Measurements from ENCODE around the gene WWC2. TPM values are rescaled to one million over a fixed set of nuclear protein-coding genes. Genes with fewer than 3 reads are reported as not detected.

WWC2 gene
- total RNA-seq, 1 experiment from 2014 or later: 16.0 TPM

DNA sequence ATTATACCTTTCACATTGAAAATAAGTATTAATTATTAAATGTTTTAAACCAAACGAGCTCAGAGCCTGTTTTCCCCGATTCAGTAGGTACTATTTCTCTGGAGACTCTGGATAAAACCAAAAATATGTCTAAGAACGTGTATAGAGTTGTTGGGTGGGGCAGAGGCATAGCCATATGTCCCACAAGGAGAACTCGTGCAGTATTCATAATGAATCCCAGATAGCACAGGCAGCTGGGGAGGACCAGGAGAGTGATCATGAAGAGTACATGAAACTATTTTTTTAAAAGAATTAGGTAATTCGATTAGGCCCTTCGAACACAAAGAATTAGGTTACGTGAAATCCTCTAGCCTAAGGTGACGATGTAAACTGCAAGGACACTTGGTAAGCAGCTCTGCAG, 145.0 kb downstream of the WWC2 start:
- Histone ChIP-seq H3K36me3 (peaks cover 4% of the 10 kb centered on the region), H3K4me3 (no peak overlapping the region), H3K27me3 (no peaks in the 10 kb centered on the region), H3K9me3 (no peaks in the 10 kb centered on the region)
- DNase-seq: no peak

DNA sequence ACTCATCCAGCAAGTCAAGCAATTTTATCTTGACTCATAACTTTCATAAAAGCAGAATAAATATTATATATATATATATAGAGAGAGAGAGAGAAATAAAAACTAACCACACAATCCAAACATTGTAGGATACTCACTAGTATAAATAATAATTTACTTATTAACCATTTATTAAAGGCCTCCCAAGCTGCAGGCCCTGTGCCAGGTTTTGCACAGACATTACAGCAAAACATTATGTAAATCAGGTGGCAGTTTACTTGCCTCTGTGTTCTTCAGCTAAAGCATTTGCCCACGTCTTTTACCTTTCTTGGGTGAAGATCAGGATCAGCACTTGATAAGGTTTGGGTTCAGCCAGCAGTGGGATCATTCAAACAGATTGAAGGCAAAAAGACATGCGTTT, 145.4 kb downstream of the WWC2 start:
- H3K4me3 ChIP-seq: no peak overlapping the region
- DNase-seq: no peak
- H3K27me3 ChIP-seq: no peaks in the 10 kb centered on the region
- H3K9me3 ChIP-seq: no peaks in the 10 kb centered on the region
- H3K36me3 ChIP-seq: peaks cover 4% of the 10 kb centered on the region

DNA sequence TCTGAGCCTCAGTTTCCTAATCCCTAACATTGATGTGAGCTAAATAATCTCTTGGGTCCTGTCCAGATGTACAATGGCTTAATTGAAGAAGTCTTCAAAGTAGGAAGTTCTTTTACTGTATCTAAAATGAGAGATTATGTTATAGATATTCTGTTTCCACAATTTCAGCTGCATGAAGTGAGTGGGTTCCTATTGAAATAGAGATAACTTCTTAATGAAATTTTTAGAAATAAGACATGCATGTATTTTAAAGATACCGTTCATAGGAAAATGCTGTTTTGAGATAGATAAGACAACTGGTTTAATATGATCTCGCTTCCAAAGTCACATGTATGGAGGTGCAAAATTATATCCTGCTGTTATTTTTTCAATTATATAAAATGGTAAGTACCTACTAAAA, 149.1 kb downstream of the WWC2 start:
- Histone ChIP-seq H3K9me3 (no peaks in the 10 kb centered on the region), H3K27me3 (no peaks in the 10 kb centered on the region), H3K4me3 (no peak overlapping the region), H3K36me3 (peaks cover 4% of the 10 kb centered on the region)
- DNase-seq: no peak

DNA sequence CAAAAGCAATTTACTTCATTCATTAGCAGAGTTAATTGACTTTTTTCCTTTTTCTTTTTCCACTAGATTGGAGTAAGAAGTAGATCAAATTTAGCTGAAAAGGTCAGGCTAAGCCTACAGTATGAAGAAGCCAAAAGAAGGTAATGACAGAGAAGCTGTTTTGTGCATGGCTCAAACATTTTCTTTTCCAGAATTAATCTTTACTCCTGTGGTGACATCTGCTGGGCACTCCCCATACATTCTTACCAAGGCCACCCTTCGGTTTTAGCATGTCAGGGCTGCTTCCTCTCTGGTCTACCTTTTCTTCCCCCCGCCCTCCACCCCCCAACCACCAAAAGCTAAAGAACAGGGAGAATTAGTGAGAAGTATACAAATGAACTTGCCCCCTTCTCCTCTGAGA, 150.8 kb downstream of the WWC2 start:
- no peaks in the 10 kb centered on the region for H3K9me3 ChIP-seq
- DNase-seq: no peak
- H3K4me3 ChIP-seq: no peak overlapping the region
- peaks cover 4% of the 10 kb centered on the region for H3K36me3 ChIP-seq
- no peaks in the 10 kb centered on the region for H3K27me3 ChIP-seq

DNA sequence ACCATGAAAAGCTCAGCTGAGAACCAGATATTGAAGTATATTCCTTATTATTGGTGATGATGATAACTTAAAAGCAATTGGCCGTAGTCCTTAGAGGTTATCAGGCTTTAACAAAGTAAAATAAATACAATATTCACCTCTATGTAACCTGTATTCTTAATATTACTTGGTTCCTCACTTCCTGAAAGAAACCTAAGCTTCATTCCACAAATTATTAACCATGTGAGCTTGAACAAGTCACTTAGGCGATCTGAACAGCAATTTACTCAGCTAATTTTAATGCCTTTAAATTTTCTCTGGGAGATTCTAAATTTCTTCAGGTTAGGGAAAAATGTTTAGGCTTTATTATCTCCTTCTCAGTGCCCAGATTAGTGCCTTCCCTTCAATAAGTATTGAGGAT, 151.8 kb downstream of the WWC2 start:
- Histone ChIP-seq H3K9me3 (no peaks in the 10 kb centered on the region), H3K27me3 (no peaks in the 10 kb centered on the region), H3K36me3 (peaks cover 4% of the 10 kb centered on the region), H3K4me3 (no peak overlapping the region)
- DNase-seq: no peak

DNA sequence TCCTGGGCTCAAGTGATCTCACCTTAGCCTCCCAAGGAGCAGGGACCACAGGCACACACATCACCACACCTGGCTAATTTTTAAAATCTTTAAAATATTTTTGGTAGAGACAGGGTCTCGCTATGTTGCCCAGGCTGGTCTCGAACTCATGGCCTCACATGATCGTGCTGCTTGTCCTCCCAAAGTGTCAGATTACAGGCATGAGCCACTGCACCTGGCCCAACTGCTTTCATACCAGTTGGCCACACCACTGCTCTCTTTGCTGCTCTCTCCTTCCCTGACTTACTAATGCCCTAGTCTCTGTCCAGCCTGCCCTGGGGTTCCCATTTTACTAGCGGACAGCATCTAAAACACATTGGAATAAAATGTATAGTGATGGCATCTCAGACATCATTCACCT, 153.9 kb downstream of the WWC2 start:
- H3K36me3 ChIP-seq: peaks cover 3% of the 10 kb centered on the region; the same call in 1 of the 2 replicates

DNA sequence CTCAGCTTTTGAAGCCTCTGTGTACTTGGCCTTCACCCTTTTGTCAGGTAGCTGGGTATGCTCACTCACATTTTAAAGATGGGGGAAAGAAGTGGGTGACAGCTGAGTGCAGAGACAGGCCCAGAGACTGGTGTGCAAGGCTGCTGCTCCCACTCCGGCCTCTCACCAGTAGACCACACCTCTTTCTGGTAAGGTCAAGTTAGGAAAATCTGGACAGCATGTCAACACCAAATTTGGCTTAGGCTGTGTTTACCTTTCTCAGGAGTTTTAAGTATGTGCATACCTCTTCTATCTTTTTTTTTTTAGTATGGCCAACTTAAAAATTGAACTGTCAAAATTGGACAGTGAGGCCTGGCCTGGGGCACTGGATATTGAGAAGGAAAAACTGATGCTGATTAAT, 154.4 kb downstream of the WWC2 start:
- Histone ChIP-seq H3K9me3 (no peaks in the 10 kb centered on the region), H3K27me3 (no peaks in the 10 kb centered on the region), H3K4me3 (no peak overlapping the region), H3K36me3 (peaks cover 3% of the 10 kb centered on the region; the same call in 1 of the 2 replicates)
- no peak for DNase-seq

More for the DNA sequence above, 153.9 kb downstream of the WWC2 start:
- Histone ChIP-seq H3K27me3 (no peaks in the 10 kb centered on the region), H3K9me3 (no peaks in the 10 kb centered on the region), H3K4me3 (no peak overlapping the region)
- DNase-seq: no peak

DNA sequence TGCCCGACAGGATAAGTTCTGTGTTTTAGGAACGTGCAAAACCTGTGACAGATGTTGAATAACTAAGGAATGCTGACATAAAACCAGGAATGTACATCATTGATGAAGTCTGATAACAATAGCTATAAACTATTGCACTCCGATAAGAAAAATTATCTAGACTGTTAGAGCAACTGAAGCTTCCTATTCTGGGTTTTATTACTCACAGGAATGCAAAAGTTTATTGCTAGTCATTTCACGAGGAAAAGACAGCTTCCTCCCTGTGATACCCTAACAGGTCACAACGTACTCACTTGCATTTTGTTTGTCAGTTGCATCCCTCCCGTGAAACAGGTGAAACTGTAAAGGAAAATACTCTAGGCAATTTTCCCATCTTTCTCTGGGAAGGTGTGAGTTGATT, 155.1 kb downstream of the WWC2 start:
- Histone ChIP-seq H3K36me3 (peaks cover 3% of the 10 kb centered on the region; the same call in 1 of the 2 replicates), H3K4me3 (no peak overlapping the region), H3K27me3 (no peaks in the 10 kb centered on the region), H3K9me3 (no peaks in the 10 kb centered on the region)
- no peak for DNase-seq

DNA sequence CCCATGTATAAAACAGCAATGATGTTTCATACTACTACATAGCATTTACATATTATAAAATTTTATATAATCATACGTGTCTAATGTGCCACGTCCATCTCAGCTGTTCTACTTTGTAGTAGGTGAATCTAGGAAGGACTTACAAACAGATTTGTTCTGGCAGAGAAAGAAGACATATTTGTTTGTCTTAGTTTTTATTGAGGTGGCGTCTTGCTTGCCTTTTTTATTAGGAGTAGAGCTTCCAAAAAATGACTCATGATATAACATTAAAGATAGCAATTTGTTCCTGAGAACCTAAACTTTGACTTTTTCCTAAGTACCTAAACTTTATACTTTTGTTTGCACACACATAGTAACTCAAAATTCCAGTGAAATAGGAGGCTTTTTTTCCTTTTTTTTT, 156.4 kb downstream of the WWC2 start:
- H3K4me3 ChIP-seq: no peak overlapping the region
- H3K36me3 ChIP-seq: 0 out of 2 replicates have a peak, but pooled peaks cover 9% of the 10 kb centered on the region
- DNase-seq: no peak
- no peaks in the 10 kb centered on the region for H3K9me3 ChIP-seq
- H3K27me3 ChIP-seq: no peaks in the 10 kb centered on the region

DNA sequence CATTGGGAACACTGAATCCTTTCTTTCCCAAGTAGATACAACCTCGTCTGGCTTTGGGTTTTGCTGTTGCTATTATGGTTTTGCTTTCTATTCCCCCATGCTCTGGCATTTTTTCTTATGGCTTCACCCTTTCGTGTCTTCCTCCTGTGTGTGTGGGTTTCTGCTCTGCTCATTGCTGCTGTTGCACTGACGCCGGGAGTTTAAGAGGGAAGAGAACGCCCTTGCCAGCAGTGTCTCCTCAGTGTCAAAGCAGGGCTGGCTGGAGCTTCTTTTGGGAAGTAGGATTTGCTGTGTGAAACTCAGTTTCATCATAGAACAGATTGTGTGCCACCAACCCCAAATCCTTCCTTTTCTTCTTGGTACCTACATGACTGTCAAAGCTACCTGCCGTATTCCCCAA, 157.3 kb downstream of the WWC2 start:
- H3K27me3 ChIP-seq: no peaks in the 10 kb centered on the region
- H3K9me3 ChIP-seq: no peaks in the 10 kb centered on the region
- DNase-seq: no peak
- H3K36me3 ChIP-seq: peaks cover 14% of the 10 kb centered on the region; the same call in 1 of the 2 replicates
- no peak overlapping the region for H3K4me3 ChIP-seq

DNA sequence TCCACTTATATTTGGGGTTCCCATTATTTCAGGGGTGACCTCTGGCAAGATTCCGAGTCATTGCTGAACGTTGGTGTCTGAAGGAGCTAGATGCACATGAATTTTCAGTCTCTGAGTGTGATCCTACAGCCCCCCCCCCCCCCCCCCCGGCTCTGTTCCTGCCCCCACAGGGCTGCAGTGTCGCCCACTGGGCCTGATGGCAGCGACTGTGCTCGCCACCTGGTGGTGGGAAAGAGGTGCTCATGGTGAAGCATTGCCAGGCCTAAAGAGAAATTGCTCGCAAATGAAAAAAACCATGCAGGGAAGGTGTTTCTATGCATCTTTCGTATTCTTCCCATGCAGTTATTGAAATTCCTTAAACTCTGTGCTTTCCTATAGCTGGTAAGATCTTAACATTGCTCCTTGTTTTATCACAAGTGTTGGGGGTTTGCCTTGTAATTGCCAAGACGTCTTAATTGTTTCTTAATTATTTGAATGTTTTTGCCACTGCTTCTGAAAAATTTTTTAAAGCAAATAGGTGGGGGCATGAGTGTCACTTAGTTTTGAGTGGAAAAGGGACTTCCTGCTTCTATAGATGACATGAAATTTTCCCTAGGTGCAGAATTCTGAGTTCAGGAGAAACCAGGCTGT, 157.8 kb downstream of the WWC2 start:
- DNase-seq: peak; percentile 46
- H3K9me3 ChIP-seq: no peaks in the 10 kb centered on the region
- peaks cover 14% of the 10 kb centered on the region; the same call in 1 of the 2 replicates for H3K36me3 ChIP-seq
- H3K4me3 ChIP-seq: no peak overlapping the region
- no peaks in the 10 kb centered on the region for H3K27me3 ChIP-seq

DNA sequence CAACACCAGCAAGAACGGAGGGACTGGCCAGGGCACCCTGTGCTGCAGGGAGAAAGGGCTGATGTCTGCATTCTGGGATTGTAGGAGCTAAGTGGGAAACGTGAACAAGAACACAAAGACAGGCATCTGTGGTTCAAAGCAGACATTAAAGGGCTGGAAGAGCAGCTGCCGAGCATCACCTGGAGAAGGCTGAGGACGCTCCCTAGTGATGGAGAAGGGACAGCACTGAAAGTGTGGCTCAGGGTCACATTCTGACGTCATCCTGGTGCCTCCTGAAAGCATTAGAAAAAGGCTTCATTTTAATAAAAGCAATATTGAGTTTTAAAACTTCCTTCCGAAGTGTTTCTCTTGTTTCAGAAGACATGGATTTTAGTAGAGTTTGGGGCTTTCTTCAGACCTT, 158.8 kb downstream of the WWC2 start:
- peaks cover 20% of the 10 kb centered on the region for H3K36me3 ChIP-seq
- no peak for DNase-seq

DNA sequence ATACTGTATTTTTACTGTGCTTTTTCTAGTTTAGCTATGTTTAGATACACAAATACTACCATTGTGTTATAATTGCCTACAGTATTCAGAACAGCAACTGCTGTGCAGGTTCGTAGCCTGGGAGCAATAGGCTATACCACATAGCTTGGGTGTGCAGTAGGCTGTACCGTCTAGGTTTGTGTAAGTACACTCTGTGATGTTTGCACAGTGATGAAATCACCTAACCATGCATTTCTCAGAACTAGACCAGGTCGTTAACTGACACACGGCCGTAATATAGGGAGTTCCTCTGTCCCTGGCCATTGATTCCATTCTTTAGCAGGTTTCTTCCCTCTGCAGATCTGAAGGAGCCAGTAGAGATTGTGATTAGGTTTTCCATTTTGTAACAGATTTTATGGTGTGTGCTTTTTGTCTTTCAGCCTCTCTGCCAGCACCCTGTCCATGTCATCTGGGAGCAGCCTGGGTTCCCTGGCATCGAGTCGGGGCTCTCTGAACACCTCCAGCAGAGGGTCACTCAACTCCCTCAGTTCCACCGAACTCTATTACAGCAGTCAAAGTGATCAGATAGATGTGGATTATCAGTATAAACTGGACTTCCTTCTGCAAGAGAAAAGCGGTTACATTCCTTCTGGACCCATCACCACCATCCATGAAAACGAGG, 161.6 kb downstream of the WWC2 start:
- Histone ChIP-seq H3K27me3 (no peaks in the 10 kb centered on the region), H3K9me3 (no peaks in the 10 kb centered on the region), H3K4me3 (no peak overlapping the region), H3K36me3 (peaks cover 25% of the 10 kb centered on the region)
- DNase-seq: no peak

More for the DNA sequence above, 158.8 kb downstream of the WWC2 start:
- Histone ChIP-seq H3K4me3 (no peak overlapping the region), H3K9me3 (no peaks in the 10 kb centered on the region), H3K27me3 (no peaks in the 10 kb centered on the region)

DNA sequence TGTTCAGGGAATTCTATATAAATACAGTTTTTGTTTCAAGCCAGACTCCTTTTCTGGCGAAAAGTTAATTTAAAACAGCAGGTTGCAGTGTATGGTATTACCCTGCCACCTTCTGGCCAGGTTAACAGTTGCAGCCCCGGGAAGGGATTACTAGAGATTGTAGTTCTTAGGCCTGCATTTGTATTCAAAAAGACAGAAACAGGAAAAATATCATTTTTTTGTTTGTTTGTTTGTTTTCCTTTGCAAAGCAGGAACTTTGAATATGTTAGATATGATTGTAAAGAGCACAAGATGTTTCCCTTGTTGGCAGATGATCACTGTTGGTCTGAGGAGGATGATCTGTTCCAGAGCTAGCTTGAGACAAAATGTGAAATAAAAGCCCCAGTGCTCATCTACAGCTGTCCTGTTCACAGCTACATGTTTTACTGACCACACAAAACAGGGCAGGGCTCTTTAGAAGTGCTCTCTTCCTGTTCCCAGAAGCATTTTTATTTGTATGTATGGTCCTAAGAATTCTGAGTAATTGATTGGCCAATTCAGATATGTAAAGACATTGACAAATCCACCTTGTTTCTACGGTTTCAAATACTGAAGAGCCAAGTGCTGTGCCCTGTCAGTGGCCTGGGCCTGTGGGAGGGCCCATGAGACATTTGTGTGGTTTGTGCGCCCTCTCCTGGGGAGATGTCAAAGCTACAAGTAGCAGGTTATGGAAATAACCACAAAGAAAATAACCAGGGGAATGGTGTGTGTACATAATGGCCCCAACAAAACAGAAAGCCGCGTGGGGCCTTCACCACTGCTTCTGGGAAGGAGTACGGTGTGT, 163.1 kb downstream of the WWC2 start:
- peak; percentile 50 for DNase-seq
- Histone ChIP-seq H3K9me3 (no peaks in the 10 kb centered on the region), H3K36me3 (peaks cover 32% of the 10 kb centered on the region), H3K4me3 (no peak overlapping the region), H3K27me3 (no peaks in the 10 kb centered on the region)

DNA sequence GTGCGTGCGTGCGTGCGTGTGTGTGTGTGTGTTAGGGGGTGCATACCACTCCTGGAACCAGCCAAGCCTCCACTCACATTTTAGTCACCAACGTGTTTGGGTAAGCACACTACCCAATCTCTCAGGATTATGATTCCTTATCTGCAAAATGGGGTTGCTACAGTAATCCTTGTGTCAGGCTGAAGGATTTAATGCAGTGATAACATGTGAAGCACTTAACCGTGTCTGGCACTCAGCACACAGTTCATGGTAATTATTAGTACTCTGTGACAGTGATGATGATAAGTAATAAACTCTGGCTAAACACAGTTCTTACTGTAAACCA, 163.7 kb downstream of the WWC2 start:
- Histone ChIP-seq H3K36me3 (peaks cover 34% of the 10 kb centered on the region), H3K27me3 (no peaks in the 10 kb centered on the region), H3K4me3 (no peak overlapping the region), H3K9me3 (no peaks in the 10 kb centered on the region)
- DNase-seq: no peak

DNA sequence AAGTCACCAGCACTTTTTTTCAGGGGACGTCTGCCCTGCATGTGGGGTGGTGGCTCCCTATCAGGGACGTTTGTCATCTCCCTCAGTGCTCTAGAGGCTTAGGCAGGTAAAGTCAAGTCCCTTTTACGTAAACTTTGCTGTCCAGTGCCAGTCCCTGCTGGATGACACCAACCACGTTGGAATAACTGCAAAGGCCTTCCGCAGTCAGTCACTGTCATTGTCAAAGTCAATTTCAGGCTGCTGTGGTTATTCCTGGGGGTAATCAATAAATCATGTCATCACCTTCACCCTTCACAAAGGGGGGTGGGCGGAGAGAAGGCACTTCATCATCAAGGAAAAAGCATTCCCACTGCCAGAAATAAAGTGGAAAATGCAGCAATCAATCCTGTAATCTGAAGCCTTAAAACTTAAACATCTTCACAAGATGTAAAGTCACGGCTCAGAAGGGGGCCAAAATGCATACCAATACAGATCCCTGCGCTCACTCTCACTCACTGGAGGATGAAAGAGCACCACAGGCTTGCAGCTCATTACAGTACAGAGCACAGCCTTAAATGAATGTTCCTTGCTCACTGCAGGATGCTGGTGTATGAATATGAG, 164.8 kb downstream of the WWC2 start:
- H3K27me3 ChIP-seq: no peaks in the 10 kb centered on the region
- no peak for DNase-seq
- H3K36me3 ChIP-seq: peaks cover 34% of the 10 kb centered on the region
- H3K9me3 ChIP-seq: no peaks in the 10 kb centered on the region
- H3K4me3 ChIP-seq: no peak overlapping the region

DNA sequence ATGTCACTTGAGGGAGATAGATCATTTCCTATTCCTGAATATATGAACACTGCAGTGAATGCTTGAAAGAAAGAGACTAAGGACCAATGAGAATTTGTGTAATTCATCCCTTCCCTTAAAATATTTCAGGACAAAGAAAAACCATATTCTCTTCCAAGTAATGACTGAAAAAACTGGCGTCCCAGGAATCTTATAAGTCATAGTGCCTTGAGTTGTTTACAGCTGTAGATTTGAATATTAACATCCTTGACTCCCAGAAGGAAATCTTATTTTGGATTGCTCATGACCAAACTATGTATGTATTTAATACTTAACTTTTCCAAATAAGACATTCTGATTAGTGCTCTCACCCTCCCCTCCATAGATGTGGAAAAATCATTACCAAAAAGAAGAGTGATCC, 165.6 kb downstream of the WWC2 start:
- no peak for DNase-seq
- Histone ChIP-seq H3K36me3 (peaks cover 32% of the 10 kb centered on the region), H3K9me3 (no peaks in the 10 kb centered on the region), H3K4me3 (no peak overlapping the region), H3K27me3 (no peaks in the 10 kb centered on the region)

All from MG63 (cell line).